Activated T-cell treated with anti-CD3 and anti-CD28 coated beads, Interleukin-2, amount 50 U/mL, for 48 hours (primary cell): ENCODE data around the gene CCDC9B.

Experiments used
- DNase-seq, 2 experiments: peaks; one replicate each; pipeline ENCODE4 v3.0.0-alpha.2; 2020

The CCDC9B gene

DNA sequence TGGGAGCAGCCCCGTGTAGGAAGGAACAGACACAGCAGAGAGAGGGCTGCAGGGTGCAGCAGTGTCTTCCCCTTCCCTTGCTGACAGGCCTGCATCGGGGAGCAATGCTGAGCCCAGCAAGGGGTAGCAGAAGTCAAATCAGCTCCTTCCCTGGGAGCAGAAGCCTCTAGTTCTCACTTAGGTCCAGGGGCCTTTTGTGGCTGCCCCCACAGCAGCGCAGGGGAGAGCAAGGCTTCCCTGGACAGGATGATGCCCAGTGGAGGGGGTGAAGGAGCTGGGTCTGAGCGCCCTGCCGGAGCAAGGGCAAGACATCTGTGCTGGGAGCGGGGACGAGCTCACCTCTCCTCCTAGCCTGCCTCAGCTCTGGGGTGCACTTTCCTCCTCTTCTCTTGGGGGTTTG is 33.8 kb downstream of the CCDC9B start:
- peak; percentile 44 to 48 for DNase-seq

DNA sequence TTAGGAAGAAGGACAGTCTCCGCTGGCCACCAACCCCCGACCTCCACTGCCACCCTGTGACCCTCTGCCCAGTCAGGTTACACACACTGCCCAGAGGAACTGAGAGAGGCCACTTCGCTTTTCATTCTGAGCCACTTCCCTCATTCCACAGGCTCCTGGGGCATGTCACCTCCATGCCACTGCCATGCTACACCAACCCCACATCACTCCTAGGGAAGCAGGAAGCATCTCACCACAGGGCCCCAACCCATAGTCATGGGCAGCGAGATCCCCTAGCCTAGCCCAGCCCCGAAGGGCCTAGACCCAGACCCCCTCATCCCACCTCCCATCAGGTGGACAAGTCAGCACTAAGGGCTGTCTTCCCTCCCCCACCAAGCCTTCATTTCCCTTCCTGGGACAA is 34.4 kb downstream of the CCDC9B start:
- no peak for DNase-seq

DNA sequence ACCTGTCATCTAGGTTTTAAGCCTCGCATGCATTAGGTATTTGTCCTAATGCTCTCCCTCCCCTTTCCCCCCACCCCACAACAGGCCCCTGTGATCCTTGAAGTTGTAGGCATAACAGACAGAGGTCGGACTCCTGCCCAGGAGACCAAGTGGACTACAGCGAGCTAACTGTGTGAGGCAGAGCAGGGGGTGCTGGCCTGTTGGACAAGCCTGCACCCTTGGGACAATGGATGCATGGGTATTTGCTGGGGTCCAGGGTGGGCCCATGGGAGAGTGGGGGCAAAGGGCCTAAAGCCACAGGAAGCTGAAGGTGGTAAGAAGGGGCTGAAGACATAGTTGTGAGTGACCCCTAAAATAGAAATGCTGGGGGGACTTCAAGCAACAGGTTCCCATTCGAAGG is 35.5 kb downstream of the CCDC9B start:
- no peak for DNase-seq

DNA sequence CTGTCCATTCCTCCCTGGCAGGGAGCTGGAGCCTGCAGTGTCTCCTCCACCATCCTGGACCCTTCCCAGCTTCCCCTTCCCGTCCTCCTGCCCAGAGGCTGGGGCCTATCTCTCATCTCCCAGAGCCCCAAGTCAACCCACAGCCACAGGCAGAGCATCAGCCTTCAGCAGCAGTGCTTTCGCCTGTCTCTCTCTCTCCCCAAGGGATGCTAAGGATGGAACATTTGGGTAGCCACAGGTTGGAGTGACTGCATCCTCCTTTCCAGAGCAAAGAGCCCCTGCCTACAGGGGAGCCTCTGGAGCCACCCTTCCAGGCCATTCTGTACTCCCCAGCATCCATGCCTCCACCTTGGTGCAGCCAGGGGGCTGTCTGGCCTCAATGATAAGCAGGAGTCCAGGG is 37.2 kb downstream of the CCDC9B start:
- DNase-seq: no peak

DNA sequence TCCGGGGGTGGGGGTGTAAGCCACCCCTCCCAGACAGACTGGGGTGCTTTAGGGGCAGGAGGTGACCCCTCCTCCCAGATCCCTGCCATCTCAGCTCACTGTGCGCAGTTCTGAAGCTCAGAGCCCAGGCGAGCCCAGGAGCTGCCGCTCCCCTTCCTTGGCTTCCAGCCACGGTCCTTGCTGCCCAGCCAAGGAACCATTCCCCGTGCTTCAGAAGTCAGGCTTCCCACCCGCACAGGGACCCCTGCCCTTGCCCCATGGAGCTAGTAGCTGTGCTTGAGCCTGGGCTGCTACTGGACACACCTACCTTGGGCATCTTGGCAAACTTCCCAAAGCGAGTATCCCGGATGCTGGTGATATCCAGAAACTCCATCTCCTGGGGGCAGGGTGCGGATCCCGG is 37.8 kb downstream of the CCDC9B start:
- DNase-seq: no peak

DNA sequence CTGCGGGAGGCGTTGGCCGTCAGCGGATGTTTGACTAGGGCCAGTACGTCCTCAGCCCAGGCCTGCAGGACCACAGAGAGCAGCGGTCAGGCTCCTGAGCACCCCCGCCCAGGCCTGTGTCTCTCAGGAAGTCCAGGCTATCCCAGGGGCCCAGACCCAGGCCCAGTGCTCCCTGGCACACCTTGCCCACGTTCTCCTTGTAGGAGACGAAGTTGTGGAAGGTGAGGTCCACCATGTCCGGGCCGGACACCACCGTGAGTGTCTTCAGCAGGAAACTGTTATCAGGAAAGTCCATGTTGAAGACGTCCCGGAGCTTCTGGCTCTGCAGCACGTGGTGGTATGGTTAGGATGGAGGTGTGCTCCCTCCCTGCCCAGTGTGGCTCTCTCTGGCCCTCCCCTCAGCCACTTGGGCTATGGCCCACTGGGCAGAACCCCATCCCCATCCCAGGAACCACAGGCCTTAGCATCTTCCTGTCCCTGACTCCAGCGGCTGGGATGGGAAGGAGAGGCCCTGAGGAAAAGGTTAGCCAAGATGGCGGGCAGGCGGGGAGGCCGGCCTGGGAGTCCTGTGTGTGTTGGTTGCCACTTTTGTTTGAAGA is 38.4 kb downstream of the CCDC9B start:
- DNase-seq: no peak

DNA sequence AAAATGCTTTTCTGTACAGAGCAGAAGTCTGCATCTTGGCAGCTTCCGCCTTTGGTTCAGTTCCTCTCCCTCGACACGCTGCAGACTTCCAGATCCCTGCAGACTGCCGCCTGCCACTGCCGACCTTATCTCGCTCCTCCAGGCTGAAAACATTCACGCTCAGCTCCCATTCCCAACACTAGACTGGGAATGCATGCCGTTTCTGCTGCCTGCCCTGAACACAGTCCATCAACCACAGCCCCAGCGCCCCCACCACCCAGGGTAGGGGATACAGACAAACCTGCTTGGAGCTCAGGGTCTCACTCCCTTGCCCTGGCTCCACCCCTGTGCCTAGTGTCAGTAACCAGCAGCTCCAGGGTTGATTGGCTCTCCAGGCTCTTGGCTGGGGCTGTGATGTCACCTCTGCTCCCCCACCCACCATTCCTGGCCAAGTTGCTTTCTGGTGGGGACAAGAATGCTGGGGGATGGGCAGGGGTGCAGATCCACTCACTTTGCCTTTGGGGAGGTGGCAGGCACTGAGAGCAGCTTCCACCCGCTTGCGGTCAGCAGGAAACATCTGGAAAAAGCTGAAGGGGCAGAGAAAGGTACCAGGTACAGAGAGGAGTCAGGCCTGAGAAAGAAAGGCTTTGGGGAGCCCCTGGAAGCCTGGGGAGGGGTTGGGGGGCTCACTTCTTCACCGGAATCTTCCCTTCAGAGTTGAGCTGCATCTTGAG is 39.1 kb downstream of the CCDC9B start:
- no peak for DNase-seq

DNA sequence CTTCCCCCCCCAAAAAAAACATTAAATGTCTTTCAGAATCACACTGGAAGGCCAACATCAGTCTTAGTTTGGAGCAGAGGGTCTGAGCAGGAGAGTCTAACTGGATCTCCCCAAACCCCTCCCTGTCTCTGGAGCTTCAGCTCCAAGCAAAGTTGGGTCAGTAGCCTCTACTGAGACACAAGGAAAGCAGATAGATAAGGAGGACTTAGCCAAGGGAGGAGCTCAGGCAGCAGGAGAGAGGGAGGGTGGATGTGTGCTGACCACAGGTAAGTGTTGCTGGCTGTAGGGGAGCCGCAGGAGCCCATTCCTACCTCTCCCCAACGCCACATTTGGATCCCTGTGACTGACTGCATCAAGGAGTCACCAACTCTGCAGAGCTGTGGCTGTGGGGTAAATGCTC is 40.0 kb downstream of the CCDC9B start:
- DNase-seq: no peak

DNA sequence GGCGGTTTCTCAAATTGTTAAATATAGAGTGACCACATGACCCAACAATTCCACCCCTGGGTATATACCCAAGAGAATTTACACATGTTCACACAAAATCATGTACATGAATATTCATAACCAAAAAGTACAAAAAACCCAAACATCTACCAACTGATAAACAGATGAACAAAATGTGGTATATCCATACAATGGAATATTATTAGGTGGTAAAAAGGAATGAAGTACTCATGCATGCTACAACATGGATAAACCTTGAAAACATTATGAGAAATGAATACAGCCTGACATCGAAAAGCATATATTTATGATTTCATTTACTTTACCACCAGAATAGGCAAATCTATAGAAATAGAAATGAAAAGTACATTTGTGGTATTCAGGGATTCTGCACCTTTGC is 40.4 kb downstream of the CCDC9B start:
- no peak for DNase-seq

DNA sequence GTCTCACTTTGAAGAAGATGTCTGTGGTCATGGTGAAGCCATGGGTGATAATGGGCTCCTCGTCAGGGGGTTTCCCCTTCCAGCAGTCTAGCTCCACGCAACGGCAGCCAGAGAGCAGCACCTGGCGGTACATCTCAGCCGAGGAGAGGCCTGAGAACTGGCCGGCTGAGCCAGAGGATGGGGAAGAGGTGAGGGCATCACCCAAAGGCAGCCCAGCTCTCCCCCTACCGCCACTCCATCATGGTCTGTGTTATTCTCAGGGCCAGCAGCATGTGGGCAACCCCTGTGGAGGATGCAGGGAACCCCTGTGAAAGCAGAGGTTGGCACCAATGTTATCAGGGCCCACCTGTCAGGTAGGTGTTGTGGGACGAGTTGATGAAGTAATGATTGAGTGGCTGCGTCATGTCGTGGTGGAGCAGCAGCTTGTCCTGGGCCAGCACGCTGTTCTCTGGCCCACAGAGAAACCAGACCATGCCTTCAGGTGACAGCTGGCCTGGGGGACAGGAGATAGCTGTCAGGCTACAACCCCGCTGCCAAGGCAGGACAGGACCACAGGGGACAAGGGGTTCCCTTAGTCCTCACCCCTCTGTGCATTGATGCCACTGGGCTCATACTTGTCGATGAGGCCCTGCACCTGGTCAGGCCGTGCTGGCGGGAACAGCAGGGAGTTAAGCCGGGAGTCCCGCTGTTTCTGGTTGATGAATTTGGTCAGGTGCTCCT is 42.4 kb downstream of the CCDC9B start:
- DNase-seq: no peak

DNA sequence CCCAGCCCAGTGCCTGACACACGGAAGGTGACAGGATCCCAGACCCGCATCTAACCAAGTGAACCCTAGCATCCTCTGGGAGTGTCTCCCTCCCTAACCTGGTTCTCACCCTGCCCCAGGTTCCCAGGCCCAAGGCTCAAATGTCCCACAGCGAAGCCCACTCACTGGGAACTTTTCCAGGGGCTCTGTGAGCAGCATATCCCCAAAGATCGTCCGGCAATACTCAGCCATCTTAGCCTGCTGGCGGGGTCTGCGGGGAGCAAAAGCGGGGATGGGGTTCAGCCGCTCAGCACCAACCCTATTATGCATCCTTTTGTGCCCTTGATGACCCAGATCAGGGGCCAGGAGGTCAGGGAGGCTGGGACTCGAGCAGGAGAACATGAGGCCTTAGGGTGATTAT is 43.4 kb downstream of the CCDC9B start:
- DNase-seq: no peak

DNA sequence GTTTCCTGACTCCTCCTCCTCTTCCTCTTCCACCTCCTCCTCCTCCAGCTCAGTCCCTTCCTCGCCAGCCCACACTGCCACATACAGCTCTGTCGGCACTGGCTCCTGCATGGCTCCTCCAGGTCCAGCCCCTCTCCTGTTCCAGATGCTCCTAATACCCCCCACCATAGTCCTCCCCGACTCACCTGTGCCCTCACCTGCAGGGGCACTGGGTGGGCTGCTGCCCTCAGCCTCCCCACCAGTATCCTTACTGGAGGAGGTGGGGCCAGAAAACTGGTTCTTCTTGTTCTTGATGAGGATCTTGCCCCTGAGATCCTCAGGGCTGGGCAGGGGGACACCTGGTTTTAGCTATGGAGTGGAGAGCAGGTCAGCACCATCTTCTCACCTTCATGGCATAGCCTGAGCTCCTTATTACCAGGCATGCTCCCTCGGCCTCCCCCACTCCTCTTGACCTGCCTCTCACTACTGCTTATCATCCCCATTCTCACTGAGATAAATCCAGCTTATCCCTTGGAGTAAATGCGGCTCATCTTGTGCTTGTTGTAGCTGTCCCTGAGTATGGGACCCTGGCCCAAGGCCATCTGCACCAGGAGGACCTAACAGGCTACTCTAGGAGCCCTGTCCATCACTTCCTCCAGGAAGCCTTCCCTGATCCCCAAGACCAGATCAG is 44.0 kb downstream of the CCDC9B start:
- DNase-seq: no peak

DNA sequence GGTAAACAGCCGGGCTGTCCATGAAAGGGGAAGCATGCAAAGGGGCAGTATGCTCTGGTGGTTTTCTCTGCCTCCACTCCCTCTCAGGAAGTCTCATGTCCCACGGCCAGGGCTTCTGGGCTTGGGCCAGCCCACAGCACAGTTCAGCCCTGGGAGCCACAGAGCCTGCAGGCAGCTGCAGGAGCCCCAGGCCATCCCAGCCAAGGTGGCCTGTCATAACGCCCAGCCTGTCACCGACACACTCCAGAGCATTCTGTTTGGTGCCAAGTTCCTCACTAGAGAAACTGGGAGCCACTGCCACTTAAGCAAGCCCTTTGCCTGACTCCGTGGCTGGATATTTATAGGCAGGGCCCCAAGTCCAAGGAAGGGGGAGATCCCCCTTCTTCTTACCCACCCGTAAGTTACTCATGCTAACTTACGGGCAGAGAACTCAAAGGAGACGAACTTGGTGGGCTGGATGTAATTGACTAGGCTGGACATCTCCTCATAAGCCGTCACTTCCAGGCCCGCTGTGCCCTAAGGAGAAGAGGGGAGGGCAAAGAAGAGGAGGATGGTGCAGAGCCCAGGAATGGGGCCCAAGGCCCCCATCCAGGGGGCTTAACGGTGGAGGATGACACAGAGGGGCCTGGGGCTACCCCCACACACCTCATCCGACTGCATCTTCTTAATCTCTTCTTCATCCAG is 44.7 kb downstream of the CCDC9B start:
- no peak for DNase-seq

DNA sequence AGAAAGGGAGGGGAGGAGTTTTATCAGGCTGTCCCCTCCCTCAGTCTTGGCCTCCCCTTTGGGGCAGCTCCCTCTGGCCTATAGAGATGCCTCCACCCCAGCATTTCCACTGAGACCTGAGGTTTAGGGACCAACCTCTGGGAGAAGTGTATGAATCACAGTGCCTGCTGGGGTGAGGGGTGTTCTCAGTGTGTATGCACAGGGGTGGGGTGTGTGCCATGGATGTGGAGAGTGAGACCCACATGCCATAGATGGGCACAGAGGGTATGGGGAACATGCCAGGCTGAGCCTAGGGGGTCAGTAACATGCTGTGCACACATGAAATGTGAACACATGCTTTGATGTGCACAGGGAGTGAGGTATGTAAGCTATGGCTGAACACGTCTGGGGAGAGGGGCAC is 45.4 kb downstream of the CCDC9B start:
- no peak for DNase-seq

DNA sequence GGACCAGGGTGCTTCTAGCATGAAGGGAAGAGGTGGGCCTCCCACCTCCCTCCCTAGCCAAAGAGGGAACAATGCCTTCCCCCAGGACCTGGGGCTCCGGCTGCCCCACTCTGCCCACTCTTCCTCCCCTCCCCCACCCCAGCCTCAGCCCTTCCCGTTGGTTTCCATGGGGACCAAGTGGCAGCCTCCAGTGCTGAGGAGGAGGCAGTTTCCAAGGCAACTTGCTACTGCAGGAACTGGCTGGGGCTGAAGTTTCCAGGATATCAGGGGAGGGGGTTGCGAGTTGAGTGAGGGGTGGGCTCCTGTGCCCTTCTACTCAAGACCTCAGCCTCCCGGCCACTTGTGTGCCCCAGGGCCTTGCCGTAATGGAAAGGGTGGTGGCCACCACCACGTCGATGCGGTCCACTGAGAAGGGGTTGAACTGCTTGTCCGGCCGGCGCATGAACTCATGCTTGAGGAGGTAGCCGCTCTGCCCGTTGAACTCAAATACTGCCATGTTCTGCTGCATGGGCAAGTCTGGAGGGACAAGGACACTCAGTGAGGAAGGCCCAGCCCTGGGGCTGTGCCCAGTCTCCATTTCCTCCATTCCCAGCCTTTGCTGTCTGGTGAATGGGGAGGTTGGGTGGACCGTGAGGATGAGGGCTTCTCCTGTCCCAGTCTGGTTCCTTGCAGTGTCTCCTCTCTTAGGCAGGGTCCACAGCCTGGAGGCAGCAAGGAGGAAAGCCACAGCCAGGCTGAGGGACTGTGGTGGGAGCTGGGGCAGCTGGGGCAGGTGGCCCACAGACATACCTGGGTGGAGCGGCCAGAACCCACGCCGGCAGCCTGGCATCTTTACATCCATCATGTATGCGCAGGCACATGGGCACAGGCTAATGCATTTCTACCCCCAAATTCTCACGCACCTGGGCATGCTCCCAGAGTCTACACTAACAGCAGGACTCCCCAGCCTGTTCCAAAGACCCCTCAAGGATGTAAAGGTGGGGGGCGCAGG is 46.5 kb downstream of the CCDC9B start:
- no peak for DNase-seq

DNA sequence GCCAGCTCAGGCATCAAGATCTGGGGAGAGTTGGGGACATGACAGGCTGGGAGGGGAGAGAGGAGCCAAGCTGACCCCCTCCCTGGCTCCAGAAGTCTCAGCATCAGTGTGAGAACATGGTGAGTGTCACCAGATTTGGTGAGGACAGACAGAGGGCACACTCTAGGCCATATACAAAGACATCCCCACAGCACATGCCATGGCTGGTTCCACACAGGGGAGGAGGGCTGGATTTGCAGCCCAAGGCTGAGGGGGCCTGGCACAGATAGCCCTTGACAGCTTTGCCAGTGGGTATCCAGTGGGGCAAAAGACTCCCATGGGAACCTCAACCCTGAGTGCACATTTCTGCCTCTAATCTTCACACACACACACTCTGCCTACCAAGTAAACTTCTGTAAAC is 47.7 kb downstream of the CCDC9B start:
- DNase-seq: no peak

DNA sequence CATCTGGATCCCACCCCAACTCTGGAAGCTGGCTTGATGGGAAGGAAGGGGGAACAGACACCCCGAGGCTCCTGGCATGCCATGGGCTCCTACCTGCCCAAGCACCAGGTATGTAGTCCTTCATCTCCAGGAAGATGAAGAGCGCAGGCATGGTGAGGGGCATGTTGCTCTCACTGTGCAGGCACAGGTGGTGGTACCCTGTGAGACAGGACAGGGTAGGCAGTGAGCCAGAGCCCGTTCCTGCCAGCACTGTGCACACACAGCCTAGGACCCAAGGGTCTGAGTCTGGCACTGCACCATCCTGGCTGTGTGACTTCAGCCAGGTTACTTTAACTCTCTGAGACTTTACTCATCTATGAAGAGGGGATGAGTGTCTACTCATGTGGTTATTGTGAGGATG is 48.5 kb downstream of the CCDC9B start:
- DNase-seq: no peak

DNA sequence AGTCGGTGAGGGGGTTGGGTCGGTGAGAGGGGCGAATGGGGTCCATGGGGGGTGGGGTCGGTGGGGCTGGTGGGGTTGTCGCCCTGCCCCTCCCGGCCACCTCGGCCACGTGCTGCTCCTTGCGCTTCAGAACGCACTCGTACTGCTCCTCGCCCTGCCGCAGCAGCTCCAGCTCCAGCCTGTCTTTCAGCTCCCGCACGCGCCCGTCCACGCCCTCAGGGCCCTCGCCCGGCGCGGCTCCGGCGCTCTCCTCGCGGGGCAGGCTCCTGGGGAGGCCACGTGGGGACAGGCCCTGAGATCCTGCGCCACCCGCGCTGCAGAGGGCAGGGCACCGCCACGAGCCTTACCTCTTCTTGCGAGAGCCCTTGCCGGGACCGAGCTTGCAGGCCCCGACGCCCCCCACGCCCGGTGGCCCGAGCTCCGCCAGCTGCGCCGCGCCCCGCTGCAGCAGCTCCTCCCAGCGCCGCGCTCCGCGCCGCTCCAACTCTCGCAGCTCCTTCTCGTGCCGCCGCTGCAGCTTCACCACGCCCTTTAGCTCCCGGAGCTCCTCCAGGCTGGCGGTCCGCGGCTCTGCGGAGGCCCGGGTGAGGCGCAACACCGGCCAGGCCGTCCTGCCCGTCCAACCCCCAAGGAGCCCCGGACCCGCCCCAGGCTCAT is 49.7 kb downstream of the CCDC9B start:
- DNase-seq: no peak

DNA sequence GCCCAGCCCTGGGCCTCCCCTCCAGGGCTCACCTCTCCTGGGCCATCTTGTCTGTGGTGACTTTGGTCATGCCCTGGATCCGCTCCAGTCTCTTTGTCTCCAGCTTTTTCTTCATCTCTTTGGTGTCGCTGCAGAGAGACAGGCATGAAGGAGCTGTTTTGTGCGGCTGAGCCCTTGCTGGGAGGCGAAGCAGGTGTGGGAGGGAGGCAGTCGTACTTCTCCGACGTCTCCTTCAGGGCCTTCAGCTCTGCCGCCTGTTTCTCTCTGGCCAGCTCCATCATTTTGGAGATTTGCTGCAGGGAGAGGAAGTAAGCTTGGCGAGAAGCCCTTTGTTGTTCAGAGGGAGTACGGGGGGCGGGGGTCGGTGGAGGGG is 50.2 kb downstream of the CCDC9B start:
- DNase-seq: no peak

DNA sequence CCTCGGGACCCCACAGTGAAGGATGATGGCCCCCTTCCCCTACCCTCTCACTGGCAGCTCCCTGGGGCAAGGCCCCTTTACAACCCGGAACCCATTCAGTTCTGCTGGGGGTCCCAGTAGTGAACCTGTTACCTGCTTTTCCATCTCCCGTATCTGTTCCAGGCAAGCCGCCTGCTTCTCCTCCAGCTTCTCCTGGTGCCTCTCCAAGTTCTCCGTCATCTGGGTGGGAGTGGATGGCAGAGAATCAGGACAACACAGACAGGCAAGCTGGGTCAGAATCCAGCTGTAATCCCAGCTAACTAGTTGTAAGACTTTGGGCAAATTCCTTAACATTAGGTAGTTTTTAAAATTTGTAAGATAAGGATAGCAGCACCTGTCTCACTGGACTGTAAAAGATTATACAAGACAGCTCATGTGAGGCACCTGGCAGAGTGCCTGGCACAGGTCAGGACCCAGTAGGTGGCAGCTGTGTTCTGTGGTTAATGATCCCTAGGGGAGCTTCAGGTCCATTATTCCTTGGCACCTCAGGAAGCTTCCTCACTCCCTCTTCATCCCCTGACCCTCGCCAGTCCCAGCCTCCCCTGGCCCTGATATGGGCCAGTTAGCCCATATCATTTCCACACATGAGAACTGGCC is 51.5 kb downstream of the CCDC9B start:
- DNase-seq: no peak

DNA sequence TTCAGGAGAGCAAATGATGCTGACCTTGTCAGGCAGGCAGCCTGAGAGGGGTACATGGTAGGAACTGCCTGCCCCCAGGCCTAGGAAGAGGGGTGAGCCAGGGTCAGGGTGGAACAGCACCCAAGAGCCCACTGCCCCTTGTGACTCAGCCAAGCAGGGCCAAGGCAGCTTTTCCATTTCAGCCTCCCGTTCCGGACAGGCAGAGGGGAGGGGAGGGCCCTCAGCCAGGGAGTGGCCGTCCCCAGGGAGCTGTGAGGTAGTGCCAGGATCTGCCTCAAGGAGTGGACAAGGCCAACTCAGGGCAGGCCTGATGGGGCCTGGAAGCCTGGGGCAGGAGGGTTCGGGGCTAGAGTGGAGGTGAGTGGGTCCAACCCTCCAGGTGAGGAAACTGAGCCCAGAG is 52.8 kb downstream of the CCDC9B start:
- DNase-seq: no peak
